ENCODE measurements around the gene MNAT1.

GRCh38 chr14:60905923-60906322 lies 171.4 kb downstream of the MNAT1 start:
- TF ChIP-seq CTCF (conservative IDR thresholded peaks at IDR 0.05; ENCODE audit: low read length) (no peak), EZH2phosphoT487 (IDR thresholded peaks at IDR 0.05; ENCODE audit: borderline replicate concordance) (no peak)
